Measurements from ENCODE around the gene OTOA. TPM values are rescaled to one million over a fixed set of nuclear protein-coding genes. Genes with fewer than 3 reads are reported as not detected.
A peak's percentile ranks its signal among the peaks of the same experiment; 100 is the strongest.
"Not testable (repeated sequence)": the region's sequence is repeated elsewhere in the genome, so short reads cannot be mapped to it uniquely, and the experiment has no call there.

The OTOA gene
- total and polyA plus RNA-seq, 12 donors, result 0.06 to 0.21 (median 0.07) TPM; not detected in 6

GRCh38 chr16:21773207-21773553, 109.4 kb downstream of the OTOA start:
- H3K9me3 ChIP-seq; H3K27me3 ChIP-seq; intact Hi-C loops (cut with DNase I); H3K36me3 ChIP-seq; DNase-seq: not testable (repeated sequence)
- Histone ChIP-seq H3K4me3 (peak overlapping the region in 3 of 10 donors; percentile 8 to 26 (median 12)), H3K4me1 (peaks cover 0 to 16% (median 8%) of the 10 kb centered on the region in 9 donors), H3K27ac (peak overlapping the region in 6 of 10 donors; percentile 46 to 76 (median 54))
- ATAC-seq, result peak in 4 of 8 donors; percentile 13 to 28 (median 22)
- WGBS, 2 donors, result 41 to 64% methylated on average over 5 of the region's 5 CpGs

- H3K27me3 ChIP-seq; H3K9me3 ChIP-seq; H3K4me3 ChIP-seq; ATAC-seq; intact Hi-C loops (cut with DNase I); H3K4me1 ChIP-seq; H3K27ac ChIP-seq; DNase-seq; H3K36me3 ChIP-seq: not testable (repeated sequence)
- WGBS, 2 donors, result no CpG with 5 or more reads among the region's 5 CpGs
Observed at GRCh38 chr16:21780525-21780924, 116.8 kb downstream of the OTOA start.

GRCh38 chr16:21790506-21790905, 126.7 kb downstream of the OTOA start:
- H3K36me3 ChIP-seq; H3K27me3 ChIP-seq; H3K27ac ChIP-seq; H3K9me3 ChIP-seq; DNase-seq; H3K4me1 ChIP-seq; H3K4me3 ChIP-seq; intact Hi-C loops (cut with DNase I): not testable (repeated sequence)
- 35 to 40% methylated on average over 1 of the region's 1 CpG for WGBS, 2 donors
- peak; percentile 63 to 83 (median 76) for ATAC-seq

- 53 to 57% methylated on average over 2 of the region's 3 CpGs for WGBS, 2 donors
- H3K27ac ChIP-seq; DNase-seq; H3K27me3 ChIP-seq; intact Hi-C loops (cut with DNase I); H3K4me3 ChIP-seq; H3K4me1 ChIP-seq; H3K9me3 ChIP-seq: not testable (repeated sequence)
- peaks cover 0 to 16% (median 0%) of the 10 kb centered on the region in 9 donors for H3K36me3 ChIP-seq
- peak in 6 of 8 donors; percentile 30 to 61 (median 42) for ATAC-seq
Observed at GRCh38 chr16:21793310-21793709, 129.5 kb downstream of the OTOA start.

GRCh38 chr16:21798601-21799000, 134.8 kb downstream of the OTOA start:
- DNase-seq; H3K4me3 ChIP-seq; intact Hi-C loops (cut with DNase I); H3K9me3 ChIP-seq; H3K27me3 ChIP-seq; H3K27ac ChIP-seq; H3K4me1 ChIP-seq; ATAC-seq: not testable (repeated sequence)
- no CpG with 5 or more reads among the region's 3 CpGs for WGBS, 2 donors
- H3K36me3 ChIP-seq, result peaks cover 0 to 33% (median 0%) of the 10 kb centered on the region in 9 donors

GRCh38 chr16:21801538-21802374, 138.0 kb downstream of the OTOA start:
- intact Hi-C loops (cut with DNase I); H3K4me1 ChIP-seq; H3K4me3 ChIP-seq; H3K27me3 ChIP-seq; H3K9me3 ChIP-seq; DNase-seq: not testable (repeated sequence)
- Histone ChIP-seq H3K27ac (peak overlapping the region in 1 of 10 donors; percentile 34), H3K36me3 (peaks cover 0 to 41% (median 0%) of the 10 kb centered on the region in 9 donors)
- WGBS, 2 donors, result 58 to 63% methylated on average over 10 to 11 of the region's 13 CpGs
- peak; percentile 30 to 70 (median 55) for TF ChIP-seq CTCF (IDR thresholded peaks at IDR 0.05)
- peak; percentile 61 to 80 (median 70) for ATAC-seq

- intact Hi-C loops (cut with DNase I); DNase-seq: not testable (repeated sequence)
Observed at GRCh38 chr16:21802375-21802663, 138.6 kb downstream of the OTOA start.

More at GRCh38 chr16:21802375-21802663, 138.6 kb downstream of the OTOA start:
- not testable (repeated sequence) for H3K9me3 ChIP-seq, H3K27me3 ChIP-seq, H3K4me3 ChIP-seq, ATAC-seq, H3K4me1 ChIP-seq
- H3K36me3 ChIP-seq, result peaks cover 0 to 39% (median 0%) of the 10 kb centered on the region in 9 donors
- H3K27ac ChIP-seq, result peak overlapping the region in 1 of 10 donors; percentile 34
- WGBS, 2 donors, result 68 to 79% methylated on average over 2 of the region's 2 CpGs

Other genes starting within 250 kb of the OTOA start
- 10 to 100 TPM; 48.3 to 66.0 (median 52.4) TPM for gene METTL9, start 64.4 kb upstream of the OTOA start, total RNA-seq
- 10 to 100 TPM; 11.9 to 35.7 TPM for gene METTL9, start 64.4 kb upstream of the OTOA start, polyA plus RNA-seq
- gene IGSF6, start 11.4 kb upstream of the OTOA start, total RNA-seq, result 10 to 100 TPM in 1 of 10 donors, 1 to 10 TPM in 6, under 1 TPM in 3; 0.78 to 14.5 (median 1.8) TPM
- 1 to 10 TPM in 1 of 2 donors, under 1 TPM in 1; 0.55 to 1.7 TPM for gene IGSF6, start 11.4 kb upstream of the OTOA start, polyA plus RNA-seq
- 10 to 100 TPM; 26.1 to 43.8 (median 31.2) TPM for gene NPIPB4, start 193.8 kb downstream of the OTOA start, total RNA-seq
- 10 to 100 TPM in 1 of 2 donors, 1 to 10 TPM in 1; 6.9 to 29.0 TPM for gene NPIPB4, start 193.8 kb downstream of the OTOA start, polyA plus RNA-seq